HG03097 (cell line): ENCODE data around the gene GALNT10.
A peak's percentile ranks its signal among the peaks of the same experiment; 100 is the strongest.

ENCODE experiments used
- ATAC-seq: cut with Tn5 transposase; IDR thresholded peaks from one replicate; pipeline ENCODE4 v1.9.1; 2021; ENCODE audit not compliant: unreplicated experiment, low FRiP score

GALNT10 gene

DNA sequence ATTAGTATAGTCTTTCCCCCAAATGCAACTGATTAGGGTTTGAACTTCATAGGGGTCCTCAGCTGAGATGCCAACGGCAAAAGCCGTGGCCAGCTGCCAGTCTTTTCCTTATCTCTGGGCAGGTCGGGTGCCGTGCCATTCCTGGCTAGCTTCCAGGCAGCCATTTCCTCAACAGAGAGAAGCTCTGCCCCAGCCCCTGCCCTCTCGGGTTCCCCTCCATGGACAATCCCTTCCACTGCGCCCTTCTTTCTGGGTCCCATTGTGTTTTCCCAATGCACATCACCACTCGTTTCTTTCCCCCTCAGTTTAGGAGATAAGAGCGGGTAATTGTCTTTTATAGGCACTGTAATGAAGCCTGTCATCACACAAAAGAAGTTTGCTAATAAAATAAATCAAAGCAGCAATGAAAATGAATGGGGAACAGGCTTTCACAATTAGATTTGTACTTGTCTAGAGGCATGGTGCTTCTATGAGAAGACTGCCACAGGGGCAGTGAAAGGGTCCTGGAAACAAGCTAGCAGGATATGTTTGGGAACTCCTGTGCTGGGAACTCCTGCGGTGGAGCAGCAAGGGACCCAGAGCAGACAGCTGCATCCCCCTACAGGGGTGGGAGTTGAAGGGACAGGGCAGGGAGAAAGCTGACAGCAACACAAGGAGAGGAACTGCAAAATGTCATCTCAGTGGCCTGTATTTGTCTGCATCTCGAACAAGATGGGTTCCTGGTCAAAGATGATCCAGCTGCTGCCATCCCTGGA is 207.3 kb downstream of the GALNT10 start:
- ATAC-seq, result no peak

DNA sequence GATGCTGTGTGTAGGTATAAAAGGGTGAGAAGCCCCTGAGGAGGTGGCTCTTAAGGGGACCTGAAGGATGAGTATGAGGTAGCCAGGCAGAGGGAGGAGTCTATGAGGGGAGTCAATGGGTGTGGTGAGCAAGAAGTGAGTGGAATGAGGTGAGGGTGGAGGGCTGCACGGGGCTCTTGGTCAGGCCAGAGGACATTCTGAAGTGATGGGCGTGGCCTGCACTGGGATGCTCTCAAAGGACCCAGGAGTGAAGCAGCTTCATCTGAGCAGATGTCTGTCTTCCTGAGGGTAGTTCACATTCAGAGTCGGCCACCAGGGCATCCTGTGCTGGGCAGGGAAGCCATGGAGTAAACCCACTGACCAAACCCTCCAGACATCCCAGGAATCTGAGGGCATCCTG is 210.1 kb downstream of the GALNT10 start:
- no peak for ATAC-seq

- ATAC-seq, result no peak
Observed at GRCh38 chr5:154401355-154401754, 210.8 kb downstream of the GALNT10 start.

DNA sequence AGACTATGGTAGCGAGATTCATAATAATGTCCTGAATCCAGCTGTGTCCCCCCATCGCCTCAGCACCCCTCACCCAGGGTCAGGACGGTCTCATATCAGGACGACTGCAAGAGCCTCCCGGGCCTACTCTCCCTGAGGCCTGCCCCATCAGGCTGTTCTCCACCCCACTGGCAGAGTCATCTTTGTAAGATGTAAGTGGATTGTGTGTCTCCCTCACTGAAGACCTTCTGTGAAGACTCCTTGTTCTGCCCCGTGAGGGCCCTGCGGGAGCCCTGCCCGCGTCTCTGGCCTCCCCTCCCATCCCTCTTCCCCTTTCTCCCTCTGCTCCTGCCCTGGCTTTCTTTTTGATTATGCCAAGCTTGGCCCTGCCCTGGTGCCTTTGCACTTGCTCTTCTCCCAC is 211.4 kb downstream of the GALNT10 start:
- ATAC-seq, result no peak

GRCh38 chr5:154402611-154403010 is 212.1 kb downstream of the GALNT10 start:
- no peak for ATAC-seq

DNA sequence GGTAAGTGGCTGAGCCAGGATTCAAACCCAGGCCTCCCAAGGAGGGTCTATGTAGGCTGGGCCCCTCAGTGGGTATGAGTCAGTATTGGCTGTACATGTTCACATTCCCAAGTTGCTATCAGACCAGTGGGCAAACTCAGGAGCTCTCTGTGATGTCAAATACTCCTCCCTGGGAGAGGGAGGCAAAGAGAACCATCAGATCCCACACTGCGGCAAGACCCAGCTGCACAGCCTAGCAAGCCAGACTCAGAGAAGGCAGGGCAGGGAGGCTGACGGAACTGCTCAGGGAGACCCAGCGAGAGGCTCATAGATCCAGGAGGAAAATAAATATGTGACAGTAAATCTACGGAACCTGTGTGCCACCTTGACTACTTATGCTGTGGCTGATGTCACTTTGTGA is 212.7 kb downstream of the GALNT10 start:
- no peak for ATAC-seq

- no peak for ATAC-seq
Observed at GRCh38 chr5:154403776-154404387, 213.3 kb downstream of the GALNT10 start.

GRCh38 chr5:154405078-154405792 is 214.7 kb downstream of the GALNT10 start:
- peak; percentile 93 for ATAC-seq

GRCh38 chr5:154406231-154406630 is 215.7 kb downstream of the GALNT10 start:
- ATAC-seq, result no peak

DNA sequence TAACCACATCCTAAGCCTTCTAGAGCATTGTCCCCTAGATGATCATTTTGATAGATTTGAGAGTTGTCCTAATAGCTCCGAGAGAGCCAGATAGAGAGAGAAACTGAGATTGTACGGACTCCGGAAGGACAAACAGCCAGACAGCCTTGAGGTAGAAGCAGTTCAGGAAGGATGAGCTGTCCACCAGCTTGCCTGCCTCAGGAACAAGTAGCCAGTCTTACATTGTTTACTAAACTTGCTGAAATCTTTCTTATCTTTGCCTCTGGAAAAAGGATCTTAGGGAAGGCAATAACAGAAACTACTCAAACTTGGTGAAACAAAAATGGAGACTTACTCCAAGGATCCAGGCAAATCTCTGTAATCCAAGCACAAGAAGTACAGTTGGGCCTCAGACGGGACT is 216.3 kb downstream of the GALNT10 start:
- ATAC-seq, result no peak

- ATAC-seq, result no peak
Observed at GRCh38 chr5:154408811-154409210, 218.3 kb downstream of the GALNT10 start.

GRCh38 chr5:154409230-154409840 is 218.8 kb downstream of the GALNT10 start:
- no peak for ATAC-seq

DNA sequence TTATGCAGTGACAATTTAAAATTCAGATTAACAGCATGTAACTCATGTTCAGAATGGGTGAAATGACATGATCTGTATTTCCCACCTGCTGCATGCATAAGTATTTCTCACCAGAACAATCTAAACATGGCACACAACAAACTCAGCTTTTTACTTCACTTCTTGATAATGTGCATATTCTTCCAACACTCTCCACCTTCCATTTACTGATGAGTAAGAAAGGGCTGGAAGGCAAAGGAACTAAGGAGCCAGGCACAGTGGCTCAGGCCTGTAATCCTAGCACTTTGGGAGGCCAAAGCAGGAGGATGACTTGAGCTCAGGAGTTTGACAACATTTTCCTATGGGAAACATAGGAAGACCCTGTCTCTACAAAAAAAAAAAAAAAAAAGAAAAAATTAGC is 219.5 kb downstream of the GALNT10 start:
- no peak for ATAC-seq

DNA sequence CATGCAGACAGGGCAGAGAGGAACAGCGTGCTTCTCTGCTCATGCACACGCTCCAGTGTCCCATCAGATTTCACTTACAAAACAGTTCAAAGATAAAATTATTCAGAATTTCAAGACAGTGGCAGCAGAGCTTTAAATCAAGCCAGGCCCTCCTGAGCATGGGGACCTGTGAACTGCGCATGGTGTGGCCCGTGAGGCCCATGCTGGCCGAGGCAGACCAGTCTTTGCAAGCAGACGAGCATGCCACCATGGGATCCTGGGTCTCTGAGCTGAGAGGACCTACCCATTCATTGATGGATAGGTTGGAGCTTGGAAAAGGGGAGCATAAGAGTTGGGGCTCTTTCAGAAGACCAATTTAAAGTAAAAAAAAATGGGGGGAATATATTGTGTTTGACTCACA is 220.3 kb downstream of the GALNT10 start:
- no peak for ATAC-seq

GRCh38 chr5:154411338-154411737 is 220.8 kb downstream of the GALNT10 start:
- ATAC-seq, result no peak

- no peak for ATAC-seq
Observed at GRCh38 chr5:154412316-154412715, 221.8 kb downstream of the GALNT10 start.

DNA sequence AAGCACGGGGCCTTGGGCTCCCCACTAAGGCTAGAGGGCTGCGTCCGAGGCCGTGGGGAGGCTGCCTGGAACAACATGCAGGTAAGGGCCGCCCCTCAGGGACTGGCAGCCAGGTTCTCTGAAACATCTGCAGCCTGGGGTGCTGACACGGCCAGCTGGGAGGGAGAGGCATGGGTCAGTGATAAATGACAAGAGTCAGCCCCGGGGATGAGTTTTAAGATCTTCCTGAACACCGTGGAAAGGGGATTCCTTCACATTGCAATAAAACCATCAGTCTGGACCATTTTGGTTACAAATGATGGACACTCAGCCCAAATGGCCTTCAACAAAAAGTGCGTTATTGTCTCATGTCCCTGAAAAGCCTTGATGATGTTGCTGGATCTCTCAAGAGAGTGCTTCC is 222.4 kb downstream of the GALNT10 start:
- no peak for ATAC-seq

DNA sequence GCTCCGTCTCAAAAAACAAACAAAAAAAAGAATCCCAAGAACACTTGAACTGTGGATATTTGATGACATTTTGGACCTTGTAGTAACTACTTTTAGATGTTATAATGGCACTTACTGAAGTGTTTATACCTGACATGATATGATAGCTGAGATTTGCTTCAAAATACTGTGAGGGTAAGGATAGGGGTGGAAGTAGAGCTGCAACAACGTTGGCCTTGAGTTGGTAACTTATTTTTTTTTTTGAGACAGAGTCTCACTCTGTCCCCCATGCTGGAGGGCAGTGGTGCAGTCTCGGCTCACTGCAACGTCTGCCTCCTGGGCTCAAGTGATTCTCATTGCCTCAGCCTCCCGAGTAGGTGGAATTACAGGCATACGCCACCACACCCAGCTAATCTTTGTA is 224.6 kb downstream of the GALNT10 start:
- no peak for ATAC-seq

DNA sequence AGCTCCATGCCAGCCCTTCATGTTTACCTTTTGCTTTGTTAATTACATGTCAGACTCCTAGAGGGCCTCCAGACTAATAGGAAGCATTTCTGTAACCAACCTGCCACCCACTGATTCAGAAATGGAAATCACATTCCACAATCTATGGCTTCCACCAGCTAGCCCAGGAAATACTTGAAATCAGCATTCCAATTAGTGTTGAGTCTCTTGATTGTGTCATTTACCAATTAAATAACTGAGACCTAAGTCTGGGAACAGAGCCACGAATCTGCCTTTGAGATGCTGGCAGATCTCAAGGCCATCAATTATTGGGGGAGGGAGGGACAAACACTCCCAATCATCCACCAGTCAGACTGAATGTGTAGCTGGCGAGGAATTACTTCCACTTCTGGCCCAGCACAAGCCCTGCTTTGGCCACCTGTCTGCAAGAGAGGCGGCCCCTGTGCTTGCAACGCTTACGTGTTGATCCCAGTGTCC is 227.8 kb downstream of the GALNT10 start:
- no peak for ATAC-seq

GRCh38 chr5:154419236-154419635 is 228.7 kb downstream of the GALNT10 start:
- no peak for ATAC-seq

GRCh38 chr5:154421868-154422267 is 231.3 kb downstream of the GALNT10 start:
- no peak for ATAC-seq
